Lung (tissue), 12 donors: ENCODE results near the gene WDHD1. TPM values are rescaled to one million over a fixed set of nuclear protein-coding genes. Genes with fewer than 3 reads are reported as not detected.

ENCODE experiments used
- ATAC-seq: fragments of 200-7000 bp; cut with Tn5 transposase; one replicate; pipeline ENCODE4 v1.9.1; 2020; ENCODE audit warnings: moderate number of reproducible peaks; ENCODE audit not compliant: insufficient read depth, low FRiP score
- DNase-seq, 3 donors: peaks; one replicate each; pipeline ENCODE4 v3.0.0-alpha.2; 2013 to 2017
- H3K27ac ChIP-seq, 2 donors: one replicate each; pipeline ENCODE4 v1.5.1; 2013; ENCODE audit warnings: mild to moderate bottlenecking in 2 of 2, moderate library complexity in 2 of 2, control low read depth in 1 of 2, inconsistent platforms in 1 of 2, low read depth in 1 of 2, low read length in 1 of 2
- H3K27me3 ChIP-seq, 3 donors: one replicate each; pipeline ENCODE4 v1.5.1; 2013; ENCODE audit warnings: low read length in 2 of 3; ENCODE audit not compliant: control insufficient read depth in 3 of 3, insufficient read depth in 3 of 3
- H3K36me3 ChIP-seq, 4 donors: one replicate each; pipeline ENCODE4 v1.5.1; 2013; ENCODE audit warnings: low read length in 4 of 4, mild to moderate bottlenecking in 1 of 4, moderate library complexity in 1 of 4; ENCODE audit not compliant: control insufficient read depth in 4 of 4, insufficient read depth in 4 of 4
- H3K4me1 ChIP-seq, 5 donors: one replicate each; pipeline ENCODE4 v1.5.1; 2013; ENCODE audit warnings: low read length in 5 of 5, mild to moderate bottlenecking in 2 of 5, moderate library complexity in 1 of 5; ENCODE audit not compliant: control insufficient read depth in 5 of 5, insufficient read depth in 5 of 5
- H3K4me3 ChIP-seq: one replicate; pipeline ENCODE4 v1.5.1; 2013; ENCODE audit warnings: mild to moderate bottlenecking, control low read depth, moderate library complexity
- H3K9ac ChIP-seq, 2 donors: one replicate each; pipeline ENCODE4 v1.5.1; 2013; ENCODE audit warnings: low read length in 2 of 2, control low read depth in 1 of 2; ENCODE audit not compliant: insufficient read depth in 1 of 2
- H3K9me3 ChIP-seq, 4 donors: one replicate each; pipeline ENCODE4 v1.5.1; 2013; ENCODE audit warnings: low read length in 3 of 4, mild to moderate bottlenecking in 1 of 4, moderate library complexity in 1 of 4; ENCODE audit not compliant: control insufficient read depth in 4 of 4, insufficient read depth in 3 of 4
- CTCF ChIP-seq: IDR thresholded peaks from 2 replicates; pipeline ENCODE4 v1.5.1; 2012; ENCODE audit warnings: mild to moderate bottlenecking; ENCODE audit errors: control extremely low read depth, extremely low read depth
- WGBS, 2 donors: extraction: QIAGEN DNeasy Blood & Tissue Kit; methylation state at CpG; one replicate each; pipeline ENCODE4 v1.1.7; 2013; 5-methylcytosine and 5-hydroxymethylcytosine counted together
- polyA plus RNA-seq, 2 donors: library from polyadenylated mRNA; stranded (reverse); fragments of 200-250 nt; gene quantifications; one replicate each; pipeline ENCODE4 v1.2.1, GENCODE V29; 2013
- total RNA-seq, 2 donors: library from RNA; depleted of rRNA in 1 of 2; stranded (reverse); fragments of >200 nt in 1 of 2; gene quantifications; one replicate each; pipeline ENCODE4 v1.2.1, GENCODE V29; 2014 to 2021
- donor health status: control.
- donor health status: control.
- donor health status: Bipolar disorder and iron deficiency.
- donor health status: healthy.
- donor health status: DM: yes; HTN: yes; CAD: no.

The WDHD1 gene
- total and polyA plus RNA-seq, 4 donors = 1.9 to 7.1 (median 4.1) TPM

GRCh38 chr14:55053018-55053417, 26.1 kb upstream of the WDHD1 start:
- no peak for ATAC-seq
- H3K4me1 ChIP-seq = peaks cover 3 to 18% (median 13%) of the 10 kb centered on the region in 5 donors
- no peaks in the 10 kb centered on the region for H3K9me3 ChIP-seq
- H3K9ac ChIP-seq = peak overlapping the region in 1 of 2 donors; percentile 99
- peak in 1 of 3 donors; percentile 33 for DNase-seq
- no peak for TF ChIP-seq CTCF
- 66 to 87% methylated on average over 6 of the region's 6 CpGs for WGBS, 2 donors
- no peak overlapping the region for H3K4me3 ChIP-seq
- peaks cover 0 to 12% (median 7%) of the 10 kb centered on the region in 4 donors for H3K36me3 ChIP-seq
- H3K27ac ChIP-seq = no peak overlapping the region
- H3K27me3 ChIP-seq = no peaks in the 10 kb centered on the region

- peaks cover under 1 to 18% (median 13%) of the 10 kb centered on the region in 5 donors for H3K4me1 ChIP-seq
- TF ChIP-seq CTCF = no peak
- no peaks in the 10 kb centered on the region for H3K9me3 ChIP-seq
- peak overlapping the region; percentile 100 for H3K27ac ChIP-seq
- H3K9ac ChIP-seq = peak overlapping the region; percentile 99 to 100
- peak; percentile 36 to 83 (median 79) for DNase-seq
- WGBS, 2 donors = 10 to 14% methylated on average over 14 of the region's 14 CpGs
- peak overlapping the region; percentile 96 for H3K4me3 ChIP-seq
- H3K27me3 ChIP-seq = no peaks in the 10 kb centered on the region
- H3K36me3 ChIP-seq = peaks cover 0 to 12% (median 4%) of the 10 kb centered on the region in 4 donors
- ATAC-seq = no peak
These were observed 25.5 kb upstream of the WDHD1 start for GRCh38 chr14:55052269-55052930.

DNA sequence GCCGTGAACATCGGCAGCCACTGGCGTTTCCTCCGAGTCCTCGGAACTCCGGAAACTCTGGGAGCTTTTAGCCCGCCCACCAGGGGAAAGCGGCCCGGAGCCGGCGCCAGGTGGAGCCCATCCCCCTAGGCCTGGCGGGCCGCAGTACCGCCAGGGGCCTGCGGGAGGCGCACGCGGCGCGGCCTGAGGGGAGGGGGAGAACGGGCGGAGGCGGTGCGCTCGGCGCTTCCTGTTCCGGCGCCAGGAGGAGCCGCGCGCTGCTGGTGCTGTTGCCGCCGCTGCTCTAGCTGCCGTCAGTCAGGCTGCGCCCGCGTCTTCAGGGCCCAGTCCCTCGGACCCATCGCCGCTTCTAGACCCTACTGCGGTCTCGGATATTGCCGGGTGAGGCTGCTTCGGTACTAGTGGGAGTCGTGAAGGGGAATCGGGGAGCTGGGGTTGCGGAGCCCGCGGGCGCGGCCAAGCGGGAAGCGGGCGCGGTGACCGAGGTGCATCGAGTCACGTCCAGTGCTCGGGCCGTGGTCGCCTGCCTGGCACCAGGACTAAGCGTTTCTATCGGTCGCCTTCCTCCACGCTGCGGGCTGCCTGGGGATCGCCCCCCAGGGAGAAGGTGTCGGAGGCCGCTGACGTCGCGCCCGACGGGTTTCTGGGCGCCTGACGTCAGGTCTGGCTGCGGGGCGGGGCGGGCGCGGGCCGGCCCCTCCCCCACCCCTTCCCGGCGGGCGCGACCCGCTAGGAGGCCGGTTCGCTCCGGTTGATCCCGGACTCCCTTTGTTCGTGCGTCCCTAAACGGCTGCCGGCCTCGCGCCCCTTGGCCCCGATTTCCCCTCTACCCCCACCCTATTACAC, 24.7 kb upstream of the WDHD1 start, which contains the start of gene MAPK1IP1L:
Gene MAPK1IP1L (plus strand): TSS at position 225 of the 846 bp plus-strand sequence. CDS start 10,037 bp downstream, outside the sequence.
- H3K4me3 ChIP-seq = peak within 1 kb of the TSS; percentile 96
- no peaks in the 10 kb centered on the region for H3K9me3 ChIP-seq
- DNase-seq (peak; percentile 96 to 97 (median 96)), ATAC-seq (peak; percentile 99)
- H3K4me1 ChIP-seq = peaks cover 0 to 18% (median 13%) of the 10 kb centered on the region in 5 donors
- H3K9ac ChIP-seq = peak within 1 kb of the TSS; percentile 99 to 100
- WGBS, 2 donors = 0 to 1% methylated on average over 68 to 98 of the region's 98 CpGs
- peak within 1 kb of the TSS; percentile 100 for H3K27ac ChIP-seq
- H3K27me3 ChIP-seq = no peaks in the 10 kb centered on the region
- peak; percentile 96 for TF ChIP-seq CTCF
- H3K36me3 ChIP-seq = peaks cover 0 to 12% (median 4%) of the 10 kb centered on the region in 4 donors
